Panc1 (cell line): ENCODE results near the gene PPP1R36. TPM values are rescaled to one million over a fixed set of nuclear protein-coding genes. Genes with fewer than 3 reads are reported as not detected.

Experiments
- ATAC-seq: fragments of 200-7000 bp; cut with Tn5 transposase; 2 replicates; pipeline ENCODE4 v1.9.1; 2020; ENCODE audit warnings: mild to moderate bottlenecking, moderate library complexity
- BruUV-seq: library from RNA; stranded (reverse); fragments of 400-500 nt; replicated peaks from 2 replicates; lab custom pipeline; 2021; lab: Mats Ljungman, UMichigan
- CTCF ChIA-PET: fragments of 300-600 bp; sonication (Branson Sonifier 250); formaldehyde crosslinking; loops from one replicate; lab custom pipeline; 2022; ENCODE audit warnings: antibody characterized with exemption; lab: Charles Lee
- POLR2A ChIA-PET: fragments of 300-600 bp; sonication (Branson Sonifier 250); formaldehyde crosslinking; loops from one replicate; lab custom pipeline; 2022; ENCODE audit warnings: antibody characterized with exemption; lab: Charles Lee
- DNase-seq: peaks from one replicate; pipeline ENCODE4 v3.0.0-alpha.2; 2010; ENCODE audit warnings: low read depth, low spot score
- H3K27ac ChIP-seq: 2 replicates; pipeline ENCODE4 v1.5.1; 2011; ENCODE audit warnings: mild to moderate bottlenecking, low read length, inconsistent platforms
- H3K27me3 ChIP-seq: fragments of 200-500 bp; sonication (Bioruptor generic); 2 replicates; pipeline ENCODE4 v1.6.0; 2014; ENCODE audit warnings: low read length, inconsistent platforms; ENCODE audit not compliant: control insufficient read depth, insufficient read depth
- H3K36me3 ChIP-seq: fragments of 200-500 bp; sonication (Bioruptor generic); 2 replicates; pipeline ENCODE4 v1.5.1; 2014; ENCODE audit warnings: inconsistent platforms, mild to moderate bottlenecking, low read length, moderate library complexity; ENCODE audit not compliant: control insufficient read depth, insufficient read depth
- H3K4me1 ChIP-seq: 2 replicates; pipeline ENCODE4 v1.5.1; 2011; ENCODE audit warnings: inconsistent platforms, mild to moderate bottlenecking, low read length, moderate library complexity; ENCODE audit not compliant: control insufficient read depth, insufficient read depth
- H3K4me3 ChIP-seq, 2 experiments: 2 replicates each; pipeline ENCODE4 v1.5.1; 2011 to 2012; ENCODE audit warnings: low read depth in 2 of 2, low read length in 2 of 2, mild to moderate bottlenecking in 2 of 2, inconsistent platforms in 1 of 2, moderate library complexity in 1 of 2
- H3K9me3 ChIP-seq: fragments of 200-500 bp; sonication (Bioruptor generic); 2 replicates; pipeline ENCODE4 v1.5.1; 2014; ENCODE audit warnings: low read depth, mild to moderate bottlenecking, inconsistent platforms, low read length, moderate library complexity; ENCODE audit not compliant: control insufficient read depth, insufficient read depth
- CTCF ChIP-seq: fragments of 450-650 bp; IDR thresholded peaks from 2 replicates; pipeline ENCODE4 v1.5.1; 2017; ENCODE audit warnings: mild to moderate bottlenecking
- POLR2AphosphoS5 ChIP-seq: IDR thresholded peaks from 2 replicates; pipeline ENCODE4 v1.6.1; 2012; ENCODE audit warnings: mild to moderate bottlenecking, low read depth, low read length, moderate library complexity
- SIN3A ChIP-seq: IDR thresholded peaks from 2 replicates; pipeline ENCODE4 v1.6.1; 2012; ENCODE audit warnings: low read depth, mild to moderate bottlenecking, low read length, moderate library complexity, borderline replicate concordance; ENCODE audit not compliant: insufficient read depth
- TCF7L2 ChIP-seq: IDR thresholded peaks from 2 replicates; pipeline ENCODE4 v1.6.1; 2011; ENCODE audit warnings: mild to moderate bottlenecking, low read depth, low read length, inconsistent platforms
- in situ Hi-C: cut with HindIII; loops from 2 replicates; pipeline ENCODE4 v1.10.0; 2016; ENCODE audit warnings: low sequenced_read_pairs, low pct_unique_long_range_greater_than_20kb
- intact Hi-C: fragments of 100-400 bp; cut with micrococcal nuclease; formaldehyde crosslinking; loops from one replicate; pipeline ENCODE4 v1.10.0; 2022; ENCODE audit not compliant: unreplicated experiment
- total RNA-seq: library from RNA; stranded (reverse); gene quantifications from one replicate; pipeline ENCODE4 v1.2.1, GENCODE V29; 2021; ENCODE audit not compliant: unreplicated experiment
- TF ChIP-seq, protein P1 (sequence below), 2 experiments: IDR thresholded peaks; 2 replicates each; pipeline ENCODE4 v1.6.1; 2011 to 2012; ENCODE audit warnings: low read depth in 2 of 2, control low read depth in 1 of 2, low read length in 1 of 2, mild to moderate bottlenecking in 1 of 2, moderate library complexity in 1 of 2; ENCODE audit not compliant: insufficient read depth in 1 of 2

The PPP1R36 gene
- total RNA-seq, 1 experiment from 2014 or later: 0.69 TPM

- TF ChIP-seq SIN3A: no peak
- no peak for TF ChIP-seq POLR2AphosphoS5
- TF ChIP-seq, protein P1, sequence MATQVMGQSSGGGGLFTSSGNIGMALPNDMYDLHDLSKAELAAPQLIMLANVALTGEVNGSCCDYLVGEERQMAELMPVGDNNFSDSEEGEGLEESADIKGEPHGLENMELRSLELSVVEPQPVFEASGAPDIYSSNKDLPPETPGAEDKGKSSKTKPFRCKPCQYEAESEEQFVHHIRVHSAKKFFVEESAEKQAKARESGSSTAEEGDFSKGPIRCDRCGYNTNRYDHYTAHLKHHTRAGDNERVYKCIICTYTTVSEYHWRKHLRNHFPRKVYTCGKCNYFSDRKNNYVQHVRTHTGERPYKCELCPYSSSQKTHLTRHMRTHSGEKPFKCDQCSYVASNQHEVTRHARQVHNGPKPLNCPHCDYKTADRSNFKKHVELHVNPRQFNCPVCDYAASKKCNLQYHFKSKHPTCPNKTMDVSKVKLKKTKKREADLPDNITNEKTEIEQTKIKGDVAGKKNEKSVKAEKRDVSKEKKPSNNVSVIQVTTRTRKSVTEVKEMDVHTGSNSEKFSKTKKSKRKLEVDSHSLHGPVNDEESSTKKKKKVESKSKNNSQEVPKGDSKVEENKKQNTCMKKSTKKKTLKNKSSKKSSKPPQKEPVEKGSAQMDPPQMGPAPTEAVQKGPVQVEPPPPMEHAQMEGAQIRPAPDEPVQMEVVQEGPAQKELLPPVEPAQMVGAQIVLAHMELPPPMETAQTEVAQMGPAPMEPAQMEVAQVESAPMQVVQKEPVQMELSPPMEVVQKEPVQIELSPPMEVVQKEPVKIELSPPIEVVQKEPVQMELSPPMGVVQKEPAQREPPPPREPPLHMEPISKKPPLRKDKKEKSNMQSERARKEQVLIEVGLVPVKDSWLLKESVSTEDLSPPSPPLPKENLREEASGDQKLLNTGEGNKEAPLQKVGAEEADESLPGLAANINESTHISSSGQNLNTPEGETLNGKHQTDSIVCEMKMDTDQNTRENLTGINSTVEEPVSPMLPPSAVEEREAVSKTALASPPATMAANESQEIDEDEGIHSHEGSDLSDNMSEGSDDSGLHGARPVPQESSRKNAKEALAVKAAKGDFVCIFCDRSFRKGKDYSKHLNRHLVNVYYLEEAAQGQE (IDR thresholded peaks at IDR 0.05; ENCODE audit: insufficient read depth in 1 of 2, low read depth in 2 of 2, low read length in 1 of 2): no peak
- no peak for TF ChIP-seq CTCF
- TF ChIP-seq TCF7L2: no peak
- ATAC-seq (no peak), DNase-seq (no peak)
- Histone ChIP-seq H3K27me3 (no peaks in the 10 kb centered on the region), H3K36me3 (no peaks in the 10 kb centered on the region), H3K27ac (no peak overlapping the region), H3K9me3 (no peaks in the 10 kb centered on the region), H3K4me1 (no peaks in the 10 kb centered on the region; the same call in 1 of the 2 replicates), H3K4me3 (no peak overlapping the region)
- ChIA-PET POLR2A (no interaction called here), CTCF (no interaction called here)
- BruUV-seq: no TSS peak
- in situ Hi-C loops (no loop called here), intact Hi-C loops (no loop called here)
These were observed 12.7 kb downstream of the PPP1R36 start for GRCh38 chr14:64562436-64562835.

DNA sequence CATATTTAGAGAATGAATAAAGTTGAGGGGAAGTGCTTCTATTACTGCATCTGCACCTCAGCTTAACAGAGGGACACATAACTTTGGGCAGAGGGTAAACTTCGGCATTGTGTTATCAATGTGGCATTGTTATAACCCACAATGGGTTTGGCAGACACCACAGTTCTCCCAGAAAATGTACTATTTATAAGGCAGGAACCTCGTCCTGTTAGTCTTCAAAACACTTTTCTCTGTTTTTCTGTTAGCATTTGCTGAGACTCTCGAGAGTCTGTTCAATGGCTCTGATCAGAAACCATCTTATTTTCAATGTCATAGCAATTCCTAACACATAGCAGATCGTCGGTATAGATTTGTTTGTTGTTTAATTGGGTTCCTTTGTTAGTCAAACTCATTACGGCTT lies 13.9 kb downstream of the PPP1R36 start:
- intact Hi-C loops: no loop called here
- ATAC-seq: no peak
- H3K36me3 ChIP-seq: no peaks in the 10 kb centered on the region
- ChIA-PET POLR2A (no interaction called here), CTCF (no interaction called here)
- in situ Hi-C loops: no loop called here
- H3K27ac ChIP-seq: no peak overlapping the region
- BruUV-seq: no TSS peak
- no peak overlapping the region for H3K4me3 ChIP-seq
- no peaks in the 10 kb centered on the region for H3K27me3 ChIP-seq
- TF ChIP-seq POLR2AphosphoS5 (no peak), TCF7L2 (no peak), SIN3A (no peak), CTCF (no peak)
- TF ChIP-seq, protein P1 (IDR thresholded peaks at IDR 0.05; ENCODE audit: insufficient read depth in 1 of 2, low read depth in 2 of 2, low read length in 1 of 2): no peak
- DNase-seq: no peak
- H3K9me3 ChIP-seq: no peaks in the 10 kb centered on the region
- H3K4me1 ChIP-seq: peaks cover 1% of the 10 kb centered on the region; the same call in 1 of the 2 replicates
